ENCODE measurements around the gene ZNF862.

ZNF862 gene

DNA sequence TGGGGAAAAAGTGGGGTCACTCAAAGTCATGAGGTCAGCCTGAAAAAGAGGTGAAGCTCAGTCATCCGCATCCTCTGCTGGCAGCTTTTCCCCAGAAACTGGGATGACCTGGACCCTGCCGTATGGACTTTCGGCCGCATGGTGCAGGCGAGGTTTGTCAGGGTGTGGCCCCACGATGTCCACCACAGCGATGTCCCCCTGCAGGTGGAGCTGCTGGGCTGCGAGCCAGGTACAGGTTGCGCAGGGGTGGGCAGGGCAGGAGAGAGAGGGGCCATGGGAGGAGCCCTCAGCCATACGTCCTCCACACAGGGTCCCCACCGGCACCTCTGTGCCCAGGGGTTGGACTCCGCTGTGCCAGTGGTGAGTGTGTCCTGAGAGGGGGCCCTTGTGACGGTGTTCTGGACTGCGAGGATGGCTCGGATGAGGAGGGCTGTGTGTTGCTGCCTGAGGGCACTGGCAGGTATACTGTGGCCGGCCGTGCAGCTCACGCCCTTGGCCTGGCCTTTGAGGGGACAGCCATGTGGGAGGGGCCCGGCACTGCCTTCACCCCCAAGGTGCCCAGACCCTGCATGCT is 41.8 kb upstream of the ZNF862 start:
- Histone ChIP-seq H3K27ac (no peak overlapping the region), H3K4me1 (peaks cover 26% of the 10 kb centered on the region), H3K4me2 (no peak overlapping the region; the same call in 1 of the 2 replicates), H3K9ac (no peak overlapping the region), H3K36me3 (no peaks in the 10 kb centered on the region), H3K27me3 (no peaks in the 10 kb centered on the region), H4K20me1 (no peaks in the 10 kb centered on the region), H3K9me3 (no peaks in the 10 kb centered on the region), H3K4me3 (no peak overlapping the region)
- TF ChIP-seq Cebpa-rat (IDR thresholded peaks at IDR 0.05): no peak

DNA sequence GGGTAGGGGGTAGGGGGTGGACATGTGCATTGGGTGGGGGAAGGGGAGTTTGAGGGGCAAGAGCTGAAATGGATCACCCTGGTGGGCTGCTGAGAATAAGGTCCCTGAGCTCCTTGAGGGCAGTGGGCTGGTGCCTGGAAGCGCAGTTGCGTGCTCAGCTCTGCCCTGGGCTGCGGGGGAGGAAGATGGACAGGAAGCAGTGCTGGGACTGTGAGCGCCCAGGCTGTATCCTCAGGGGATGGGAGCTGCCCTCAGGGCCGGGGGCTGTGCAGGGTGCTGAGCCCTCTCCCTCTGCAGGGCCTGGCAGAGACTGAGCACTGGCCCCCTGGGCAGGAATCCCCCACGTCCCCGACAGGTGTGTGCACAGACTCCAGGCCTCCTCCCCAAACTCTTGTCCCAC is 40.4 kb upstream of the ZNF862 start:
- no peak overlapping the region for H3K9ac ChIP-seq
- no peak overlapping the region for H3K4me3 ChIP-seq
- TF ChIP-seq Cebpa-rat (IDR thresholded peaks at IDR 0.05): no peak
- H3K27me3 ChIP-seq: no peaks in the 10 kb centered on the region
- no peaks in the 10 kb centered on the region for H3K9me3 ChIP-seq
- no peak overlapping the region for H3K27ac ChIP-seq
- H4K20me1 ChIP-seq: no peaks in the 10 kb centered on the region
- no peaks in the 10 kb centered on the region for H3K36me3 ChIP-seq
- peaks cover 26% of the 10 kb centered on the region for H3K4me1 ChIP-seq
- peak overlapping the region; percentile 52 for H3K4me2 ChIP-seq

DNA sequence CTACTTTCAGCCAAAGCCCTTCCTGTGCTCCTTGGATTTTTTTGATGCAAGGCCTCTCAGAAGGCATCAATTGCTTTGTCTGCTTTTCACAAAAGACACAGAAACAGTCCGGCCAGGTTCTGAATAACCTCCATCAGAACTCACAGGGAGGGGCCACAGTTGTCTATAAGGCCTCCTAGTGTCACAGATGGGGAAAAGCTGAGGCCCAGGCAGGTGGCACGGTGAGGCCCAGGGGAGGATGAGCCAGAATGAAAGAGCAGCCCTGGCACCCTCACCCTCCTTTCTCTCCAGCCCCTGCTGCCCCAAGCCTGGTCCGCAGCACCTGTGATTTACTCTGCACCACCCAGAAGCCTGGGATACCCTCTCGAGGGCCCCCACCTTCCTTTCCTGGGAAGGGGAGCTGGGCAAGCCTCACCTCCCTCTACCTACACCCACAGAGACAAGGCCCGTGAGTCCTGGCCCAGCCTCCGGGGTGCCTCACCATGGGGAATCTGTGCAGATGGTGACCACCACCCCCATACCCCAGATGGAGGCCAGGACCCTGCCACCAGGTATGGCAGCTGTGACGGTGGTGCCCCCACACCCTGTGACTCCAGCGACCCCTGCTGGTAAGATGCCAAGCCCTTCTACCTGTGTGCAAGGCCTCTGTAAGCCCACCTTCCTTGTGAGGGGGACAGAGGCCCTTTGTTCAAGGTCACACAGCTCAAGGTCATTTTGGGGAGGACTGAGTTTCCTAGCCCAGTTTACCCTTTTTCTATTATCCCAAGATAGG is 38.6 kb upstream of the ZNF862 start:
- Histone ChIP-seq H3K27me3 (no peaks in the 10 kb centered on the region), H3K4me1 (peaks cover 26% of the 10 kb centered on the region), H3K4me2 (no peak overlapping the region; the same call in 1 of the 2 replicates), H3K36me3 (no peaks in the 10 kb centered on the region), H3K9me3 (no peaks in the 10 kb centered on the region), H4K20me1 (no peaks in the 10 kb centered on the region), H3K9ac (no peak overlapping the region), H3K27ac (no peak overlapping the region), H3K4me3 (no peak overlapping the region)
- no peak for TF ChIP-seq Cebpa-rat (IDR thresholded peaks at IDR 0.05)

DNA sequence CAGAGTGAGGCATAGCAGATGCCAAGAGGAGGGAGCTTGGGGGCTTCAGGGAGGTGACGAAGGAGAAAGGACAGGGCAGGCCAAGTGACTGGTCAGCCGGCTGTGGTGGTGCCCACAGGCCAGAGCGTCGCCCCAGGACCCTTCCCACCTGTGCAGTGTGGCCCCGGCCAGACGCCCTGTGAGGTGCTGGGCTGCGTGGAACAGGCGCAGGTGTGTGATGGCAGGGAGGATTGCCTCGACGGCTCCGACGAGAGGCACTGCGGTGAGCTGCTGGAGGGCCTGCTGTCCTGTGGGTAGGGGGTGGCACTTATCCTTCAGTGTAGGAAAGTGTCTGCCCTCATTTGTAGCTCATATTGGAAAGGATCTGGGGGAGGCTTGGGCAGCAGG is 38.0 kb upstream of the ZNF862 start:
- TF ChIP-seq Cebpa-rat (IDR thresholded peaks at IDR 0.05): no peak
- Histone ChIP-seq H3K27me3 (no peaks in the 10 kb centered on the region), H3K9ac (no peak overlapping the region)

DNA sequence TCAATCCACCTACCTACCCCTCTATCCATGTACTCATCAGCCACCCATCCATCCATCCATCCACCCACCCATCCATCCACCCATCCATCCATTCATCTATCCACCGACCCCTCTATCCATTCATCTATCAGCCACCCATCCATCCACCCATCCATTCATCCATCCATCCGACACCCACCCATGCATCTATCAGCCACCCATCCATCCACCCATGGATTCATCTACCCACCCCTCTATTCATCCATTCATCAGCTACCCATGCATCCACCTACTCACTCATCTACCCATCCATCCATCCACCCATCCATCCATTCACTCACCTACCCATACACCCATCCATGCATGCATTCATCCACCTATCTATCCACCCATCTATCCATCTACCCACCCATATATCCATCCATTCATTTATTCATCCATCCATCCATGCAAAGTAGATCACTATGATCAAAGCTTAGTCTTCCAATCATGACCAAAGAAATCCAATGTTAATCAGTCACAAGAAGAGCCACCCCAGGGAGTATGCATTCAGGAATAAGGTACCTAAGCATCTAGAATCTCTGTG is 37.1 kb upstream of the ZNF862 start:
- no peak for TF ChIP-seq Cebpa-rat (IDR thresholded peaks at IDR 0.05)
- no peak overlapping the region for H3K9ac ChIP-seq
- H4K20me1 ChIP-seq: no peaks in the 10 kb centered on the region
- no peak overlapping the region for H3K4me3 ChIP-seq
- H3K36me3 ChIP-seq: no peaks in the 10 kb centered on the region
- no peaks in the 10 kb centered on the region for H3K9me3 ChIP-seq
- H3K4me1 ChIP-seq: peaks cover 29% of the 10 kb centered on the region
- H3K27me3 ChIP-seq: no peaks in the 10 kb centered on the region
- no peak overlapping the region for H3K4me2 ChIP-seq
- no peak overlapping the region for H3K27ac ChIP-seq

More for the DNA sequence above, 38.0 kb upstream of the ZNF862 start:
- H4K20me1 ChIP-seq: no peaks in the 10 kb centered on the region
- H3K27ac ChIP-seq: no peak overlapping the region
- no peak overlapping the region for H3K4me3 ChIP-seq
- H3K4me2 ChIP-seq: no peak overlapping the region
- no peaks in the 10 kb centered on the region for H3K36me3 ChIP-seq
- peaks cover 26% of the 10 kb centered on the region for H3K4me1 ChIP-seq
- no peaks in the 10 kb centered on the region for H3K9me3 ChIP-seq

DNA sequence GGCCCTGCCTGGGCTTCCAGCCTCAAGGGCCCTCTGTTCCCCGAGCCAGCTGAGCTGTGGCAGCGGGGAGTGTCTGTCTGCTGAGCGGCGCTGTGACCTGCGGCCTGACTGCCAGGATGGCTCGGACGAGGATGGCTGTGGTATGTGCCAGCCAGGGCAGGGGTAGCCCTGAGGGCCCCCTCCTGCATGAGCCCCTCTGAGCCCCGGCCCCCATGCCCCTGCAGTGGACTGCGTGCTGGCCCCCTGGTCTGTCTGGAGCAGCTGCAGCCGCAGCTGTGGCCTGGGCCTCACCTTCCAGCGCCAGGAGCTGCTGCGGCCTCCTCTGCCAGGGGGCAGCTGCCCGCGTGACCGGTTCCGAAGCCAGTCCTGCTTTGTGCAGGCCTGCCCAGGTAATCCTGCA is 36.4 kb upstream of the ZNF862 start:
- Histone ChIP-seq H3K4me1 (peaks cover 33% of the 10 kb centered on the region), H3K27ac (no peak overlapping the region), H3K9ac (no peak overlapping the region)

DNA sequence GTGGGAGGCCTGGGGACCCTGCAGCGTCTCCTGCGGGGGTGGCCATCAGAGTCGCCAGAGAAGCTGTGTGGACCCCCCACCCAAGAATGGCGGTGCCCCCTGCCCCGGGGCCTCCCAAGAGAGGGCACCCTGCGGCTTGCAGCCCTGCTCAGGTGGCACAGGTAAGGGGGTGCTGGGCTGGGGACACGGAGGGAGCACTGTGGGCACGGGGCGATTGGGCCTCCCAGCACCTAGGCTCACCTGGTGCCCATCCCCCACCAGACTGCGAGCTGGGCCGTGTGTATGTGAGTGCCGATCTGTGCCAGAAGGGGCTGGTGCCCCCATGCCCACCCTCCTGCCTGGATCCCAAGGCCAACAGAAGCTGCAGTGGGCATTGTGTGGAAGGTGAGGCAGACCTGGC is 35.2 kb upstream of the ZNF862 start:
- no peaks in the 10 kb centered on the region for H3K27me3 ChIP-seq
- no peak overlapping the region for H3K27ac ChIP-seq
- H3K4me3 ChIP-seq: no peak overlapping the region
- no peaks in the 10 kb centered on the region for H4K20me1 ChIP-seq
- H3K4me1 ChIP-seq: peaks cover 31% of the 10 kb centered on the region
- TF ChIP-seq Cebpa-rat (IDR thresholded peaks at IDR 0.05): no peak
- no peak overlapping the region for H3K9ac ChIP-seq
- no peaks in the 10 kb centered on the region for H3K9me3 ChIP-seq
- H3K36me3 ChIP-seq: no peaks in the 10 kb centered on the region
- H3K4me2 ChIP-seq: no peak overlapping the region

More for the DNA sequence above, 36.4 kb upstream of the ZNF862 start:
- no peaks in the 10 kb centered on the region for H4K20me1 ChIP-seq
- H3K36me3 ChIP-seq: no peaks in the 10 kb centered on the region
- H3K4me3 ChIP-seq: no peak overlapping the region
- H3K4me2 ChIP-seq: no peak overlapping the region
- H3K9me3 ChIP-seq: no peaks in the 10 kb centered on the region
- TF ChIP-seq Cebpa-rat (IDR thresholded peaks at IDR 0.05): no peak
- H3K27me3 ChIP-seq: no peaks in the 10 kb centered on the region

DNA sequence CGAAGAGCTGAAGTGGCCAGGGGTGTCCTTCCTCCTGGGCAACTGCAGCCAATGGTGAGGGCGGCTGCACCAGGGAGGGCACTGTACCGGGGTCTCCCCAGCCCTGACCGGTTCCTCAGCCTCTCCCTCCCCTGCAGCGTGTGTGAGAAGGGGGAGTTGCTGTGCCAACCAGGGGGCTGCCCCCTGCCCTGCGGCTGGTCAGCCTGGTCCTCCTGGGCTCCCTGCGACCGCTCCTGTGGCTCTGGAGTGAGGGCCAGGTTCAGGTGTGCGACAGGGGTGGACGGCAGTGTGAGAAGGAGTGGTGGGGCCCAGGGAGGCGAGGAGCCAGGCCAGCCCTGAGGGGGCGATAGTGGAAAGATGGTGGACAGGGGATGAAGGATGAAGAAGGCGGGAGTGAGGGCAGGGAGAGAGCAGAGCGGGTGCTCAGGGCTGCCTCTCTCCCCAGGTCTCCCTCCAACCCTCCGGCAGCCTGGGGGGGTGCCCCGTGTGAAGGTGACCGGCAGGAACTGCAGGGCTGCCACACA is 34.6 kb upstream of the ZNF862 start:
- Histone ChIP-seq H3K4me2 (no peak overlapping the region), H3K27me3 (no peaks in the 10 kb centered on the region), H3K9ac (no peak overlapping the region), H3K4me1 (peaks cover 24% of the 10 kb centered on the region), H3K36me3 (no peaks in the 10 kb centered on the region), H3K9me3 (no peaks in the 10 kb centered on the region), H3K27ac (no peak overlapping the region), H4K20me1 (no peaks in the 10 kb centered on the region), H3K4me3 (no peak overlapping the region)
- TF ChIP-seq Cebpa-rat (IDR thresholded peaks at IDR 0.05): no peak

DNA sequence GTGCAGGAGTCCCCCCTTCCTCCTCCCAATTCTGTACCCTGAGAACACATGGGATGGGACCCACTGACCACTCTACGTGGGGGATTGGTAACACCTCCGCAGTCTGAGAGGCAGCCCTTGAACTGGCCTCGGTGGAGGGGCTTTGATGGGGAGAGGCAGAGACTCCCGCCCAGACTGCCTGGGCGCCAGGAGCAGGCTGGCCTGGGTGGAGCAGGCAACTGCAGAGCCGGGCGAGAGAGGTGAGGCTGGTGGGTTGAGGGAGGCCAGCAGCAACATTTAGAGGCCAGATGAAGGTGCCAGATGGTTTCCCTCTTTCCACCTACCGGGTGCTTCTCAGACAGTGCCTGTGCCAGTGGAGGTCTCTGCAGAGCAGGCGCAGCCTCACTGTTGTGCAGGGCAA is 34.1 kb upstream of the ZNF862 start:
- no peak overlapping the region for H3K4me2 ChIP-seq
- H4K20me1 ChIP-seq: no peaks in the 10 kb centered on the region
- no peak overlapping the region for H3K9ac ChIP-seq
- H3K27me3 ChIP-seq: no peaks in the 10 kb centered on the region
- H3K4me1 ChIP-seq: peaks cover 20% of the 10 kb centered on the region
- TF ChIP-seq Cebpa-rat (IDR thresholded peaks at IDR 0.05): no peak
- no peak overlapping the region for H3K4me3 ChIP-seq
- no peaks in the 10 kb centered on the region for H3K9me3 ChIP-seq
- no peak overlapping the region for H3K27ac ChIP-seq
- no peaks in the 10 kb centered on the region for H3K36me3 ChIP-seq

DNA sequence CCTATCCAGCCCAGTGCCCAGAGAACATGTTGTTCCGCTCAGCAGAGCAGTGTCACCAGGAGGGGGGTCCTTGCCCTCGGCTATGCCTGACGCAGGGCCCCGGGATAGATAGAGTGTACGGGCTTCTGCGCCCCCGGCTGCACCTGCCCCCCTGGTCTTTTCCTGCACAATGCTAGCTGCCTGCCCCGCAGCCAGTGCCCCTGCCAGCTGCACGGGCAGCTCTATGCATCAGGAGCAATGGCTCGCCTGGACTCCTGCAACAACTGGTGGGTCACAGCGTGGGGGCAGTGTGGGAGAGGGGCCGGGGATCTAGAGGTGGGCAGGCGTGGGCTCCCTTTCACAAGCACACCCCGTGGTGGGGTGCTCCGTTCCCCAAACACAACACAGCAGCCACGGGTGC is 31.4 kb upstream of the ZNF862 start:
- no peaks in the 10 kb centered on the region for H4K20me1 ChIP-seq
- no peaks in the 10 kb centered on the region for H3K36me3 ChIP-seq
- H3K27ac ChIP-seq: peak overlapping the region; percentile 50
- no peak for TF ChIP-seq Cebpa-rat (IDR thresholded peaks at IDR 0.05)
- no peaks in the 10 kb centered on the region for H3K27me3 ChIP-seq
- no peaks in the 10 kb centered on the region for H3K9me3 ChIP-seq
- 0 out of 2 replicates have a peak overlapping the region, but pooled peaks have one; percentile 38 for H3K9ac ChIP-seq
- peak overlapping the region; percentile 56 for H3K4me2 ChIP-seq
- H3K4me3 ChIP-seq: no peak overlapping the region
- H3K4me1 ChIP-seq: peaks cover 25% of the 10 kb centered on the region

All from BLaER1 (cell line).